GM12872 (cell line): ENCODE measurements around the gene OR2G6.
"Not testable (repeated sequence)": the region's sequence is repeated elsewhere in the genome, so short reads cannot be mapped to it uniquely, and the experiment has no call there.

Source experiments
- CTCF ChIP-seq: IDR thresholded peaks from 3 replicates; pipeline ENCODE4 v1.5.1; 2011; ENCODE audit warnings: low read depth, mild to moderate bottlenecking, low read length, moderate library complexity; ENCODE audit not compliant: insufficient read depth

OR2G6 gene

GRCh38 chr1:248507773-248508172, at the start of gene OR2G6:
TSS of gene OR2G6 (plus strand) at chr1:248508073. CDS start at chr1:248521647, 13,574 bp downstream.
- TF ChIP-seq CTCF = not testable (repeated sequence)

- no peak for TF ChIP-seq CTCF
Measured at GRCh38 chr1:248471154-248471553, 36.7 kb upstream of the OR2G6 start.

GRCh38 chr1:248473051-248473450, 34.8 kb upstream of the OR2G6 start, which contains the start of gene OR2T3:
TSS of gene OR2T3 (plus strand) at chr1:248473351. CDS start at chr1:248473351, 0 bp downstream.
- not testable (repeated sequence) for TF ChIP-seq CTCF

GRCh38 chr1:248488289-248488688, 19.6 kb upstream of the OR2G6 start, which contains the start of gene OR2T5:
TSS of gene OR2T5 (plus strand) at chr1:248488589. CDS start at chr1:248488589, 0 bp downstream.
- not testable (repeated sequence) for TF ChIP-seq CTCF

- TF ChIP-seq CTCF = no peak
Measured at GRCh38 chr1:248521856-248522255, 14.0 kb downstream of the OR2G6 start.

GRCh38 chr1:248562672-248563071, 54.8 kb downstream of the OR2G6 start, which contains the start of gene OR2T29:
TSS of gene OR2T29 (minus strand) at chr1:248562772. CDS start at chr1:248559491, 3,281 bp downstream.
- not testable (repeated sequence) for TF ChIP-seq CTCF

- TF ChIP-seq CTCF = not testable (repeated sequence)
Measured at GRCh38 chr1:248574657-248575056, 66.8 kb downstream of the OR2G6 start, which contains the start of gene OR2T34. TSS of gene OR2T34 (minus strand) at chr1:248574757. CDS start at chr1:248574757, 0 bp downstream.
